Measurements from ENCODE around the gene ST3GAL3. TPM values are rescaled to one million over a fixed set of nuclear protein-coding genes. Genes with fewer than 3 reads are reported as not detected.

The ST3GAL3 gene
- polyA plus RNA-seq, 3 donors, result 21.0 to 25.4 (median 22.9) TPM

DNA sequence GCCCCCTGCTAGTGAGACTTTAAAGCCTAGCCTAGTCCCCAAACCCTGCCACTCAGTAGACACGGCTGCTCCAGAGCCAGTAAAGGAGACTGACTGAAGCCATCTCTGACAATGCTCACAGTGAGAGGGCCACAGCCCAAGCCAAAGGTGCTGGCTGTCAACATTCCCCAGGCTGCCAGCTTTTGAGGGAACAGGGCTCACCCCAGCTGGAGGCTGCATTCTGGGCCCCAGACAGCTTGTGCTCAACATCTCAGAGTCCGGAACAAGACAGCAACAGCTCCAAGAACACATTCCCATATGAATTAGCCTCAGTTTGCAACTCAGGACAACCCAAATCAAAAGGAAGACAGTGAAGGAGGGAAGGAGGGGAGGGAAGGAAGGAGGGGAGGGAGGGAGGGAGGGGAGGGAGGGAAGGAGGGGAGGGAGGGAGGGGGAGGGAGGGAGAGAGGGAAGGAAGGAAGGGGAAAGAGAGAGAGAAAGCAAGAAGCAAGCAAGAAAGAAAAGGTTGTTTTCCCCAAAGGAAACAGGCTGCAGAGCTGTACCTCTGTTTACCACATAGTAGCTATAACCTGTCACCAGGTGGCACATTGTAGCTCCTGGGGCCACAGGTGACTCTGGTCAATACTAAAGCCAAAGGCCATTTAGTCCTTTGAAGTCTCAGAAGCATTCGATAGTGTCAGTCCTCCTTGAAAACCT is 231.7 kb downstream of the ST3GAL3 start:
- no peak for DNase-seq (ENCODE audit: extremely low read depth in 1 of 11, low read depth in 9 of 11, low spot score in 4 of 11)

DNA sequence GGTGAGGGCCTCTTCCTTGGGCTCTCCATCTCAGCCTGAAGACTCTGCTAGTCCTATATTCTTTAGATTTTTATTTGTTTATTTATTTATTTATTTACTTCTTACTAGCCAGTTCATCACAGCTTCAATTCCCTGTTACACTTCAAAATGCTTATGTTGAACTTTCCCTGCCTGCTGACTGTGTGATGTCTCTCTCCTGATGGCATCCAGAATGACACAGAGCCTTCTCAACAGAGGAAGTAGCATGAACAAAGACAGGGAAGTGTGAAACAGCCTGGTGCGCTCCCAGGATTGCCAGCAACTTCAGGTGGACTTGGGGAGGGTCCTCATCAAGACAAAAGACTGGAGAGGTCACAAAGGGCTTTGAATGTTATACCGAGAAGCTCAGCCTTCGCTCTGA is 235.1 kb downstream of the ST3GAL3 start:
- DNase-seq (ENCODE audit: extremely low read depth in 1 of 11, low read depth in 9 of 11, low spot score in 4 of 11), result no peak

DNA sequence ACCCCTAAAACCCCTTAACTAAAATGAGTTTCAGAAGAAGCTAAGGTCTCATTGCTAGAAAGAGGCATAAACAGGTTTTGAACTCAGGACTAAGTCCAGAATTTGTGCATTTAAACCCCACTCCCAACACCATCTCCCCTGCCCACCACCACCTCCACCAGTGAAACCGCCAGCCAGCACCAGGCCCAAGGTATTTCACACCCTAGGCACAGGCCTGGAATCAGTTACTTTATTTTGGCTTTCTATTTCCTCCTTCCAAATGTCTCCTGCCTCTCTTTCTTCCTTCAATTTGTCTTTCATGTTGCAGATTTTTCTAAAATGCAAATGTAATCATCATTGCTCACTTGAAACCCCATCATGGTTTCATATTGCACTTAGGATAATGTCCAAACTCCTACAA is 237.5 kb downstream of the ST3GAL3 start:
- DNase-seq (ENCODE audit: extremely low read depth in 1 of 11, low read depth in 9 of 11, low spot score in 4 of 11), result no peak

DNA sequence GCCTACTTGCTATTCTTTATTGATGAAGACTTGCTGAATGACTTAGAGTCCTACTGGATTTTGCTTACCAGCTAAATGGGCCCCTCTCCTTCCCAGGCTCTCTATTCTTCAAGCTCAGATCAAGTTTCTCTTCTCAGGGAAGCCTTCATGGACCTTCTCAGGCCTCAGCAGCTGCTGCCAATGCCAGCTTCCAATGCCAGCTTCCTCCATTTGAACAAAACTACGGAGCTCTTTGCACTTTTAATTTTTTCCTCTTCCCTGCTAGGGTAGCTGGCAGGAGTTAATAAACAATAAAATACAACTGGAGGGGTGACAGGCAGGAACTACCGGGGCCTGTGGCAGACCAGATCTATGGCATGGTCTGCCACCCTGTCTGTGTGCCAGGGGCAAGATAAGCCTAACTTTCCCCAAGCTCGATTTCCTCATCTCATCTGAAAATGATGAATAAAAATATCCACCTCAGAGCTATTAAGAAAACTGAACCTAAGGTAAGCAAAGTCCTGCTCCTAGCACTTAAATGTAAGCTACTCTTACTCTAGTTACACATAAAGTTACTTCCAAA is 238.4 kb downstream of the ST3GAL3 start:
- DNase-seq (ENCODE audit: extremely low read depth in 1 of 11, low read depth in 9 of 11, low spot score in 4 of 11), result no peak

DNA sequence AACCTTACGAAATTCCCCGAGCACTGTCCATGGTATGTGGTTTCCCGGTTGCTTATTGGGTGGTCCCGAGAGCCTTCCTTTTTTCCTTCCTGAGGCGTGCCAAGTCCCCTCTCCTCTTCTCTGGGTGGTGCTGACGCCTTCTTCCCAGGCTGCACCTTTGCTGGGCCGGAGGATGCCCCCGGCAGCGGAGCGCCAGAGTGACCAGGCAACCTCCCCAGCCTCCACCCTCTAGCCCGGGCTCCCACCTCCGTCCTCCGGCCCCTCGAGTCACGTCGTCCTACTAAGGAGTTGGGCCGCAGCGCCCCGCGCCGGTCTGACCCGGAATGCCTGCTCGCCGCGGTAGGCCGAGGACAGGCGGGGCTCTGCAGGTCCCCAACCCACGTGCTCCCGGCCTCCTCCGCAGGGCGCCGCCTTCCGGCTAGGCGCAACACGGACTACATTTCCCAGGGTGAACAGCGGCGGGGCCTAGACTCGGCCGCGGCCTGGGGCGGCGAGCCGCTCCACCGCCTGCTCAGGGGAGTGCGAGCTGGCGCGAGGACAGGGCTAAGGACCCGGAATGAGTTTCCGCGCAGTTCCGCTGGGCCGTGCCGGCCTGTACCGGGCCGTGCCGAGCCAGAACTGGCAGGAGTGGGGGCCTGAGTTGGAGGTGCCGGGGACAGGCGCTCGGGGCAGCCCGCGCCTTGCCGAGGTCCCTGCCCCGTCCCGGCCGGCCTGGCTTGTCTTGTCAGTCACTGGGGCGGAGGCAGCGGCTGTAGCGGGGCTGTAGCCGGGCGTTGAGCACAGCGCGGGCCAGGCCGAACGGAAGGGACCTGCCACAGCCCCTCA is 239.1 kb downstream of the ST3GAL3 start, which contains the start of gene IPO13:
Gene IPO13, plus strand, starts transcription at position 715 of the 825 bp plus-strand sequence. CDS start 651 bp downstream, outside the sequence.
- peak; percentile 87 to 94 (median 93) for DNase-seq (ENCODE audit: extremely low read depth in 1 of 11, low read depth in 9 of 11, low spot score in 4 of 11)

DNA sequence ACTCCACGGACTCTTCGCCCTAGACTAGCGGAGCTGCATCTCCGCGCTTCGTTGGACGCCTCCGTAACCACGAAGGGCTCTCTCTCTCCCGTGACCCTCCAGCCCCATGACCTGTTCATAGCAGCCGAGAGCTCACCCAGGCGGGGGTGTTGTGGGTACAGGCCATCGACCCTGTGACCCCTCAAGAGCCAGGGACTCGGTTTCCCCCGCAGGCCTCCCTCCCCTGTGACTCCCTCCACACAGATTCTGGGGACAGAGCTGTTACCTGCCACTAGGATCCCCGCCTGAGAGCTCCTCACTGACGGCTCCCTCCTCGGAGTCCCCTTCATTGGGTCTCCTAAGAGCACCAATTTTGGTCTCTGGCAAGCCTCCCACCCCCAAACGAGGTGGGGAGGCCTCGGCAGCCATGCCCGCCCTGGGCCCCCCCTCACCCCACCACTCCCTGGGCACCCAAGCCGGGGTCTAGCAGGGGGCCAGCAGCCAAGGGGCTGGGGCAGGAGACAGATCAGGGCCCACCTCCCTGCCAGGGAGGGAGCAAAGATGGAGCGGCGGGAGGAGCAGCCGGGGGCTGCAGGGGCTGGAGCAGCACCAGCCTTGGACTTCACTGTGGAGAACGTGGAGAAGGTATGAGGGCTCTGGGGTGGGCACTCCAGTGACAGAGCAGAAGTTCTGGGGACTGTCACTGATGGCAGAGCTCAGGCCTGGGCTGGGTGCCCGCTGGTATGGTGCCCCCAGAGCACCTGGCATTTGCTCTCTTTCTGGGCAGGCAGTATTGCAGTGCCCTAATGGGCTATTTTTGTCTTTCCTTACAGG is 239.9 kb downstream of the ST3GAL3 start:
- DNase-seq (ENCODE audit: extremely low read depth in 1 of 11, low read depth in 9 of 11, low spot score in 4 of 11), result no peak

DNA sequence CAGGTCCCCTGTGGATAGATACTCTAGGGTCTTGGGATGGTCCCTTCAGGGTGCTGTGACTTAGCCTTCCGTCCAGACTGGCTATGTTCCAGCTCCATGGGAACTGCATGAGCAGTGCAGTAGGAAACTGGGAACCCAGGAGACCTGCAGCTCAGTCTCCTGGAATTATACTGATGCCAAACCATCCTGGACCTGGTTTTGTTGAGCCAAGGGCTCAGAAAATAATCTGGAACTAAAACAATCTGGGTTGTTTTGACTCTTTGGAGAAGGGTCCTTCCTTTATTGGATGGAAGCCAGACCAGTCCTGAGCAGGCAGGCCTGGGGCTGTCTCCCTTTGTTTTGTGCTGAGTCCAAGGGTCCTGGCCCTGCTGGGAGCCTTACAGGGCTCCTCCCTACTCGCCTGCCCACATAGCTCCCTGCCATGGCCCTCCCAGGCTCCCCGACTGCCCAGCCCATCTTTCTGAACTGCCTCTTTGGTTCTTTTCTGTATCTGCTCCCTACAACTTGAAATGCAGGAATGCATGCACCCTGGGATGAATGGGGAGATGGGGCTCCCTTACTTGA is 240.6 kb downstream of the ST3GAL3 start:
- no peak for DNase-seq (ENCODE audit: extremely low read depth in 1 of 11, low read depth in 9 of 11, low spot score in 4 of 11)

DNA sequence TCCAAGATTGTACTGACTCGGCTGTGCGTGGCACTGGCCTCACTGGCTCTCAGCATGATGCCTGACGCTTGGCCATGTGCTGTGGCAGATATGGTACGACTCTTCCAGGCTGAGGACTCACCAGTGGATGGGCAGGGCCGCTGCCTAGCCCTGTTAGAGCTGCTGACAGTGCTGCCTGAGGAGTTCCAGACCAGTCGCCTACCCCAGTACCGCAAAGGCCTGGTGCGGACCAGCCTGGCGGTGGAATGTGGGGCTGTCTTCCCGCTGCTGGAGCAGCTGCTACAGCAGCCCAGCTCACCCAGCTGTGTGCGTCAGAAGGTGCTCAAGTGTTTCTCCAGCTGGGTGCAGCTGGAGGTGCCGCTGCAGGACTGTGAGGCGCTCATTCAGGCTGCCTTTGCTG is 242.3 kb downstream of the ST3GAL3 start:
- DNase-seq (ENCODE audit: extremely low read depth in 1 of 11, low read depth in 9 of 11, low spot score in 4 of 11), result no peak

DNA sequence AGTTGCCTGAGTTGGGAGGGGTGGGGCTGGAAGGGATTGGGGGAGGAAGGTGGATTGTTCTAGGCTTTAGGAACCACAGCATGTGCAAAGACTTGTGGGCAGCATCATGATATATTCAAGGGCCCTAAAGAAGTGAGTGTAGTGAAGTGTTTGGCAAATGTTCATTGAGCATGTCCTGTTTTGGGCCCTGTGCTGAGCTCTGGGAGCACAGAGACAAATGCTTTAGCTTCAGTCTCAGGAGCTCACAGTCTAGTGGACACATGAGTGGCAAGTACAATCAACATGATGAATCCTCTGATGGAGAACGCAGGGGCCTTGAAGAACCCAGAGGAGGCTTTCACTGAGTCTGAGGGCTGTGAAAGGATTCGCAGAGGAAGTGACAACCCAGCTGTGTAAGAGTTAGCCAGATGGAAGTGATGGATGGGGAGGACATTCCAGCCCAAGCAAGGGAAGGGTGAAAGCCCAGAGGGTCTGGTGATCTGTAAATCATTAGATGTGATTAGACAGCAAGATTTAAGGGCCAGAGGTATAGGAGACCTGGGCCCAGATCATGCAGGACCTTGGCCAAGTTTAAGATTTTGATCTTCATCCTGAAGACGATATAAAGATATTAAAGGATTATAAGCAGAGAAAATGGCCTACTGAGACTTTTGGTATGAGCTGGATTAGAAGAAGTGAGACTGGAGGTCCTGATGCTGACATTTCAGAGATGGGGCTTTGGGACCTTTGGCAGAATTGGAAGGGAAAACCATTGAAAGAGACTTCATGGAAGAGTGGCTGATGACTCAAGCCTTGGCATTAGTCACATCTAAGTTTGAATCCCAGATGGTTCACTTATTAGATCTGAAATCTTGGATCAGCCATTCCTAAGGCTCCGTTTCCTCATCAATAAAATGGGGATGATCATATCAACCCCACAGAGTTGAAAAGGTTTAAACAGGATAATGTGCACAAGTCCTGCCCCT is 244.0 kb downstream of the ST3GAL3 start:
- no peak for DNase-seq (ENCODE audit: extremely low read depth in 1 of 11, low read depth in 9 of 11, low spot score in 4 of 11)

DNA sequence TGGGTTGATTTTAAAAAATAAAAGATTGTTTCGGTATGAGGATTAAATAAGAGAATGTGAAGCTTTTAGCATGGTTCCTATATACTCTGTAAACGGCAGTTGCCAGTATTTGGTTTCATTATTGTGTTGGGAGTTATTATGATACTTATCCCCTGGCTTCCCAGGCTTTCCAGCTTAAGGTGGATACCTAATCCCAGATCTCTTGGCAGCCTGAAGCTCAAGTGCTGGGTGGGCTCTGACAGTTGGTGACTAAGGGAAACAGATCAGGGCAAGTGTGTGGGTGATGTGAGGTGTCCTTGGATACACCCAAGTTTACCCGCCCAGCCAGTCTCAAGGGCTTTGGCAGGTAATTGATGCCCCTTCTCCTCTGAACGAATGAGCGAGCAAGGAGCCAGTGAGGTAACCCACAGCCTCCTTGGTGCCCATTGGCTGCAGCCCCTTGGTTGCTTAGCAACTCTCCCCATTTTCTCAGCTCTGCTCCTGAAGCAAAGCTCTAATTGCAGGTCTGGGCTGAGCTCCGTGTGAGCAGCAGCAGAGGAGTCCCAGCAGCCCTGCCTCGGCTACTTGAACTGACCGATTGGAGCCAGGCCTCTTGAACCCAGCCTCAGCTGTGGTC is 245.5 kb downstream of the ST3GAL3 start:
- no peak for DNase-seq (ENCODE audit: extremely low read depth in 1 of 11, low read depth in 9 of 11, low spot score in 4 of 11)

DNA sequence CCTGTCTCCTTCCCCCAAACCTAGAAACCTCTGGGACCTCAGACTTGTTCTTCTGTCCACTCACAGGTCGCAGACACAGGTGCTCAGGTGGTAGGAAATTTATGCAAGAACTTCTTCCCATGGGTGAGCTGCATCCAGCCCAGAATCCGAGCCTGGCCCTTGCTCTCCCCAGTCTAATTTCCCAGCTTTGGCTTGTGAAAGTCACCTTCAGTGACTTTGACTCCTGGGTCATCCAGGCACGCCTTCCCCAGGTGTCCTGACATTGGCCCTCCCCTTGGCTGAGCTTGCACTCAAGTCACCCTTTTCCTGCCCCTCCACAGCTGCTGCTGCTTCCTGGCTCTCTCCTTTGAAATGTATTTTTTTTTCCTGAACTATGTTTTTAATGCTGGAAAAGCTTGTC is 246.0 kb downstream of the ST3GAL3 start:
- DNase-seq (ENCODE audit: extremely low read depth in 1 of 11, low read depth in 9 of 11, low spot score in 4 of 11), result no peak

DNA sequence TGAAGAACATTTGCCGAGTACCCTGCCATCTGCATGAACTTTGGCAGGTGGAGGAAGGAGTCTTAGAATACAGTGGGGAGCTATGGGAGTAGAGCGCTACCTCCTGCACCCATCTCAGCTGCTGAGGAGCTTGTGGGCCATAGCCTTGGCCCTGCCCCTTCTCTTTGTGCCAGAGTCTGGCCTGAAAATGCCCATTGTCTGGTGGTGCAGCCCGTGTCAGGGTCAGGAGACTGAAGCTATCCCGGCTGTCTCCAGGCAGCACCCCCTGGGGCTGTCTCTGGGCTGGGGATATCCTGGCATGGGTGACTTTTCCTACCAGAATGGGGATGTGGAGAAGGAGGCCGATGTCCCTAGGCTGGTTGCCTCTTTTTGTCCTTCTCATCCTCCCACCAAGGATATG is 246.7 kb downstream of the ST3GAL3 start:
- no peak for DNase-seq (ENCODE audit: extremely low read depth in 1 of 11, low read depth in 9 of 11, low spot score in 4 of 11)

DNA sequence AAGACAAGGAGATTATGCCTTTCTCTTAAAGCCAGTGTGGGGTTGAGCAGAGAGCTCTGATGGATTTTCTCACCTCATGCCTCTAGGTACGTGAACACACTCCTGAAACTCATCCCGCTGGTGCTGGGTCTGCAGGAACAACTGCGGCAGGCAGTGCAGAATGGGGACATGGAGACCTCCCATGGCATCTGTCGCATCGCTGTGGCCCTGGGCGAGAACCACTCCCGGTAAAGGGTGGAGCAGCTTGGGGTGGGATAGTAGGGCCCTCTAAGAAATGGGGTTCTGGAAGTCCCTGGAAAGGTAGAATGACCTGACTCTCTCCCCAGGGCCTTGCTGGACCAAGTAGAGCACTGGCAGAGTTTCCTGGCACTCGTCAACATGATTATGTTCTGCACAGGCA is 248.9 kb downstream of the ST3GAL3 start:
- DNase-seq (ENCODE audit: extremely low read depth in 1 of 11, low read depth in 9 of 11, low spot score in 4 of 11), result no peak

DNA sequence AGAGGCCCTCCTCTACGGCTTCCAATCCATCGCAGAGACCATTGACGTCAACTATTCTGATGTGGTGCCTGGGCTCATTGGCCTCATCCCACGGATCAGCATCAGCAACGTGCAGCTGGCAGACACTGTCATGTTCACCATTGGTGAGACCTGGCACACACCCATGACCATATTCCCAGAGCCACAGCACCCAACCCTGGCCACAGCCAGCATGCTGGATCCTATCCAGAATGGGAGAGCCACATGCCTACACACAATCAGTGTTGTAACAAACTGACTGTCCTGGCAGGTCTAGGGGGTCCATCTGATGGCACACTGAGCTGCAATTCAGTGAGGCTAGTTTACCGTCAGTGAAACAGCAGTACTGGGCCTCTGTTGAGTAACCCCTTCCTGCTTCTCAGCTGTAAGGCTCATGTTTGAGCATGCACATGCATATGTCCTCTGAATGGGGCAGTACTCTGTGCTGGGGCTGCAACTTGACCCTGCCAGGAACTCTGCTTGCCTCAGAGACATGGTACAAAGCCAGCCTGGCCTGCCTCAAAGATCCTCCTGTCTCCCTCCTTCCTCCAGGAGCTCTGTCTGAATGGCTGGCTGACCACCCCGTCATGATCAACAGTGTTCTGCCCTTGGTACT is 250.2 kb downstream of the ST3GAL3 start:
- DNase-seq (ENCODE audit: extremely low read depth in 1 of 11, low read depth in 9 of 11, low spot score in 4 of 11), result no peak

DNA sequence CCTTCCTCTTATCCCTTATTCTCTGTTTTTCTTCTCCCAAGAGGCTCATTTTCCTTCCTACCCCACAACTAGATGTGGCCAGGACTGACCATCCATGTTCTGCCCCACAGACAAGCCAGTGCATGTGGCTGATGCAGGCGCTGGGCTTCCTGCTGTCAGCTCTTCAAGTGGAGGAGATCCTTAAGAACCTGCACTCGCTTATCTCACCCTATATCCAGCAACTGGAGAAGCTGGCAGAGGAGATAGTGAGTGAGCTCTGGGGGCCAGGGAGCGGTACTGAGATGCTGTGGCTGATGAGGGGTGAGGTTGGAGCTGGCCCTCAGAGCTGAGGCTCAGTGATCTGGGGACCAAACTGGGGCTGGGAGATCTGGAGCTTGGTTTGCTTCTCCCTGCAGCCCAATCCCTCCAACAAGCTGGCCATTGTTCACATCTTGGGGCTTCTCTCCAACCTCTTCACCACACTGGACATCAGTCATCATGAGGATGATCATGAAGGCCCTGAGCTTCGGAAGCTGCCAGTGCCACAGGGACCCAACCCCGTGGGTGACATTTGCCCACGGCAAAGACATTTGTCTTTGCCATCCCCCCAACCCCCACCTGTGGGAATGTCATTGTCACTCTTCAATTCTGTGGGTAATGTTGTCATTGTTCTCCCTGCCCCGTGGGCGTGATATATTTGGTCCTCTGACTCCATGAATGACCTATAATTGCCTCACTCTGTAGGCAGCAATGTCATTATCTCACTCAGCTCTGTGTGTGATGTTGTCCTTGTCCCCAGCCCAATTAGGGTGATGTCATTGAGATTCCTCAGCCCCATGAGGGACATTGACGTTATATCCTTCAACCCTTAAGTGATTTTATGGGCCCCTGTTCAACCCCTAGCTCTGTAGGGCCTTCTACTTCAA is 251.3 kb downstream of the ST3GAL3 start:
- DNase-seq (ENCODE audit: extremely low read depth in 1 of 11, low read depth in 9 of 11, low spot score in 4 of 11), result no peak

DNA sequence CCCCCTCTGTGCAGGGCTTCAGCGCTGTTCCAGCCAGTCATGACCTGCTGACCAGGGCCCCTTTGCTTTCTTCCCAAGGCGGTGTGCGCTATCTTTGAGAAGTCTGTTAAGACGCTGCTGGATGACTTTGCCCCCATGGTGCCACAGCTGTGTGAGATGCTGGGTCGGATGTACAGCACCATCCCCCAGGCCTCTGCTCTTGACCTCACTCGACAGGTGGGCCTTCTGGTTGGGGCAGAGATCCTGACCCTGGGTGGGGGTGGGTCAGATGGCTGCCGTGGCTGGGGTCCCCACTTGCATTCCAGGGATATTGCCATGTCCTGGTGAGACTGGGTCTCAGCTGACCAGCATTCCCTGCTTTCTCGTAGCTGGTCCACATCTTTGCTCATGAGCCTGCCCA is 253.5 kb downstream of the ST3GAL3 start:
- no peak for DNase-seq (ENCODE audit: extremely low read depth in 1 of 11, low read depth in 9 of 11, low spot score in 4 of 11)
